Measurements from ENCODE around the gene TRMT2B.
A peak's percentile ranks its signal among the peaks of the same experiment; 100 is the strongest.
"Not testable (repeated sequence)": the region's sequence is repeated elsewhere in the genome, so short reads cannot be mapped to it uniquely, and the experiment has no call there.

TRMT2B gene, protein sequence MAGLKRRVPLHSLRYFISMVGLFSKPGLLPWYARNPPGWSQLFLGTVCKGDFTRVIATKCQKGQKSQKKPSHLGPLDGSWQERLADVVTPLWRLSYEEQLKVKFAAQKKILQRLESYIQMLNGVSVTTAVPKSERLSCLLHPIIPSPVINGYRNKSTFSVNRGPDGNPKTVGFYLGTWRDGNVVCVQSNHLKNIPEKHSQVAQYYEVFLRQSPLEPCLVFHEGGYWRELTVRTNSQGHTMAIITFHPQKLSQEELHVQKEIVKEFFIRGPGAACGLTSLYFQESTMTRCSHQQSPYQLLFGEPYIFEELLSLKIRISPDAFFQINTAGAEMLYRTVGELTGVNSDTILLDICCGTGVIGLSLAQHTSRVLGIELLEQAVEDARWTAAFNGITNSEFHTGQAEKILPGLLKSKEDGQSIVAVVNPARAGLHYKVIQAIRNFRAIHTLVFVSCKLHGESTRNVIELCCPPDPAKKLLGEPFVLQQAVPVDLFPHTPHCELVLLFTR

DNA sequence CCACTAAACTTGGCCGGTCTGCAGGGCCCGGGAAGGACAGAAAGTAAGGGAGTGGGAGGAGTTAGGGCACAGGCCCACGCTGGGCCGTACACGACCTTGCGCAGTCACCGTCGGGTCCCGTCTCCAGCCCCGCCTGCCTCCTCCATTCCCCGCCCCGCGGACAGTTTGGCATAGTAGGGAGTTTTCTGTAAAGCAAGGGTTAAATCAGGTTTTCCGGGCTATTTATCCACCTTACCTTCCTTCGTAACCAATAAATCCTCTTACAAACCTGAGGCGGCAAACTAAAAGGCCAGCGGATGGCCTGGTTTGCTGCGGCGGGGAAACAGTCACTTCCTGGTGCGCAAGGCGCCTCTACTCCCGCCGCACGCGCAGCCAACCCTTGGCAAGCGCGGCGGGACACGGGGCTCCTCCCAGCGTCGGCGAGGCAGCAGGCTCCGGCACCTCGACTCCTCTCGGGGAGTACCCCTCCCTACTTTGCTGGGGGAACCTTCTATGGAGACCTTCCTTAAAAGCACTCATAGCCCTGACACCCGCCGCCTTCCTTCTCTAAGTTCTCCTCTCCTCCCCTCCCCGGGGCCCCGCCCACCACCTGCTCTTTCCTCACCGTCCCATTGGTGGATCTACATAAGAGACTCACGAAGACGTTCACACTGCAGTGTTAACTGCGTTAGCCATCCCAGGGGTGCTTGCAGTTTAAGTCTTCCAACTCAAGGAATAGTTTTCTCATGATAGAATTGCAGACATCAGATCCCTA, at the start of gene TRMT2B:
Gene TRMT2B (minus strand): TSS at position 563 of the 754 bp plus-strand sequence. CDS start 9,822 bp downstream, outside the sequence.
- DNase-seq: peak; percentile 52

DNA sequence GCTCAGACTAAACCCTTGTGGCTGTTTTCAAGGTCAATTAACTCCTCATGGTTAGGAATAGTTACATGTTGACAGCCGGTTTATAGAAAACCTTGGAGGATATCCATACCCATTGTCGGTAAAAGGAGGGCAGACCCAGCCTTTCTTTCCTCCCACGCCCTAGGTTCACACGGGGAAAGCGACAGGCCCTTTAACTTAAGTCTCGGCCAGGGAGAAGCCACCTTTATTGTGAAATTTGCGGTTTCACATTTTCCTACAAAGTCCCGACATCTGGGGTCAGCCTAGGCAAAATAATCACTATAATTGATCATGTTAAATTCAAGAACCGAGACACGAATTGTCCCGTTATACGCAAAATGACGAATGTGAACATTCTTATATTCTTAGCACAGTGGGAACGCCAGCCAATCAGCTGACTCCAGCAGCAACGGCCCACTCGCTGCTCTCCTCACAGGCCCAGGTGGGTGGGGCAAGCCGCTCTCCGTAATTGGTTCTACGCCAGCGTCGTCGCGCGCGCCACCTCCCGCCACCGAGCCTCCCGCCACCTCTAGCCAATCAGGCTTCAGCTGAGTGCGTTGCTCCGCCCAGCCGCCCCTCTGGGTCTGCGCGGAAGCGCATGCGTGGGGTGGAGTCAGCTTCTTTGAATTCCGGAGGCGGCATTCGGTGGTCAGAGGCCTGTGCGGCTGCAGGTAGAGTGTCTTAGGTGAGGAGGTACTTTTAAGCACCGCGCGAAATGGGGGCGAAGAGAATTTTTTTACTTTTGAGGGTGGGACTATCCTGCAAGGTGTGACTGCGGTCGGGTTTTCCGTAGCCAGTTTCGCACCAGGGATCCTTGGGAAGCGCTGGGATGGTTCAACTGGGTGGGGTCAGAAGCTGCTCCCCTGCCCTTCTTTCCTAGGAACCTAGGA, 45.9 kb upstream of the TRMT2B start, which contains the start of gene CENPI:
Gene CENPI (plus strand): TSS at position 659 of the 908 bp plus-strand sequence. CDS start 2,867 bp downstream, outside the sequence.
- DNase-seq: peak; percentile 72

DNA sequence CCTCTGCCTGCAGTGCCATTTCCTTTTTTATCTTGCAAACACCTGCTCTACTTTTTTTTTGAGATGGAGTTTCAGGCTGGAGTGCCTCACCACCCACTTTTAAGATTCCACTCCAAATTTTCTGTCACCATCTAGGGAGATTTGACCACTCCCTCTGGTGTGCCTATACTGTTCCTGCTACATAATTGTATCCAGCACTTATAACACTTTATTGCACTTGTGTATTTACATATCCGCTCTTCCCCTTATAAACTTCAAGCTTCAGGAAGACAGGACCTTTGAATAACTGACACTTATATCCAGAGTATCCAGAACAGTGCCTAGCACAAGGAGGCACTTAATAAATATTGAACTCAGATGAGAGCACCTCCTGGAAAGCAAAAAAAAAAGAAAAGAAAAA, 39.9 kb upstream of the TRMT2B start:
- DNase-seq: no peak

DNA sequence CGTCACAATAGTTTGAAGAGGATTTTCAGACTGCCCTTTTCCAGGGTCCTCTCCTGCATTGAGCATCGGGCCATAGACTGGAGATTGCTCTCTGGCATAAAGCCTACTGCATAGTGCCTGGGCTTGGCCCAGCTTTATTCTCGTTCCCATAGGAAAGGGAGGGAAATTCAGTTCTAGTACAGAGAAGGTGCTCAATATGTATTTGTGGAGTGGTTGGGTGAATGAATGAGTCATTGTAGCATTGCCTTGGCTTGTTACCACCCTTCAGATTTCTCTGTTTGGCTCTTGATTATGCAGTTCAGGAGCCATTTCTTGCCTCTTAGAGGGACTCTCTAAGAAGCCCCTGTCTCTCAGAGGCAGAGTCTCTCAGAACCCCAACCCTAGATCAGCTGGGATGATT, 29.3 kb upstream of the TRMT2B start:
- DNase-seq: no peak

DNA sequence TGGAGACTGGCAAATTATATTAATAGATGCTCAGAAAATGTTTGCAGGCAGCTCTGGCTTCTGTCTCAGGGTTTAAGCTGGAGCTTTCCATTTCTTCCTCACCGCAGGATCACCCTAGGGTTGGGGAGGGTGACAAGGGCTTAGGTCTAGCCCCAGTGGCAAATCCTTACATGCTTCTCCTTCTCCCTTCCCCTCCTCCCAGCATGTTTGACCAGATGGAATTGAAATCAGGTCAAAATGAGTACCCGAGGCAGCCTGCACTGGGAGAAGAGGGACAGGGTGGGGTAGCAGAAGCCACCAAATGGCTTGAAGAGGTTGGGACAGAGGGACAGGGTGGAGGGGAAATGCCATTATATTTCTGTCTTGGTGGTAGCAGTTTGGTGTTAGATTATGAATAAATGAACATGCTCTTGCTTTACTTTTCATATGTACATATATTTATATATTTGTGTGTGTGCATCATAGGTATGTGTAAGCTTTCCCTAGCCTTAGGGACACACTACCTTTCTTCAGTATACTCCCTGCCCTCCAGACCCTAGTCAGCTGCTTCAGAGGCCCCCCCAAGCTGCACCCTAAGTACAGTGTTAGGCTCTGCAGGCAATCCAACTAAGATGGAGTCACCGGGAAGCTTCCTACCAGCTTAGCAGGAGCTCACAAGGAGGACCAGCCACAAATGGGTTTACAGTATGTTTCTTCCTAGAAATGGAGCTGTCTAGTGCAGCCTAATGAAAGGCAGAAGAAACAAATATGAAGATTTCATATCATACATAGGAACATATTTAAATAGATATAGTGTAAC, 28.6 kb upstream of the TRMT2B start:
- no peak for DNase-seq

DNA sequence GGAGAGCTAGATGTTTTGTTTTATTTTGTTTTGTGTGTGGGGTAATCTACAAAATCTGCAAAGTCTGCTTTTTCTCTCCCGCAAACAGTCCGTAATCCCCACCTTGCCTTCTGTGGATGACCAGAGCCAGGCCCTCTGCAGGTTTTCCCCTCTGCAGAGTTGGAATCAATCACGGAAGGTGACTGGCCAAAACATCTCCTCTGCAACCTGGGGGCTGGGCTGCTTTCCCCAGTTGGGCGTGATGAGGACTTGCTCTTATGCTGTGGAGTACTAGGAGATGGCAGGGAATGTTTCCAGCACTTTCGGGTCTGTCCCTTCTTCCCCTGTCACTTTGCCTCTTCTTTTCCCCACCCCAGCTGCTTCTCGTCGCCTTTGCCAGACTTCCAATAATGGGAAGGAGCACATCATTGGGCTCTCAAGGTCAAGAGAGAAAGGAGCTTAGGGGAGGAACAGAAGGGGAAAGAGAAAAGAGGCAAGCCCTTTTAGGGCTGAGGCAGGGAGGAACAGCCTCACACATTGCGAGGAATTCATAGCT, 27.9 kb upstream of the TRMT2B start:
- no peak for DNase-seq

DNA sequence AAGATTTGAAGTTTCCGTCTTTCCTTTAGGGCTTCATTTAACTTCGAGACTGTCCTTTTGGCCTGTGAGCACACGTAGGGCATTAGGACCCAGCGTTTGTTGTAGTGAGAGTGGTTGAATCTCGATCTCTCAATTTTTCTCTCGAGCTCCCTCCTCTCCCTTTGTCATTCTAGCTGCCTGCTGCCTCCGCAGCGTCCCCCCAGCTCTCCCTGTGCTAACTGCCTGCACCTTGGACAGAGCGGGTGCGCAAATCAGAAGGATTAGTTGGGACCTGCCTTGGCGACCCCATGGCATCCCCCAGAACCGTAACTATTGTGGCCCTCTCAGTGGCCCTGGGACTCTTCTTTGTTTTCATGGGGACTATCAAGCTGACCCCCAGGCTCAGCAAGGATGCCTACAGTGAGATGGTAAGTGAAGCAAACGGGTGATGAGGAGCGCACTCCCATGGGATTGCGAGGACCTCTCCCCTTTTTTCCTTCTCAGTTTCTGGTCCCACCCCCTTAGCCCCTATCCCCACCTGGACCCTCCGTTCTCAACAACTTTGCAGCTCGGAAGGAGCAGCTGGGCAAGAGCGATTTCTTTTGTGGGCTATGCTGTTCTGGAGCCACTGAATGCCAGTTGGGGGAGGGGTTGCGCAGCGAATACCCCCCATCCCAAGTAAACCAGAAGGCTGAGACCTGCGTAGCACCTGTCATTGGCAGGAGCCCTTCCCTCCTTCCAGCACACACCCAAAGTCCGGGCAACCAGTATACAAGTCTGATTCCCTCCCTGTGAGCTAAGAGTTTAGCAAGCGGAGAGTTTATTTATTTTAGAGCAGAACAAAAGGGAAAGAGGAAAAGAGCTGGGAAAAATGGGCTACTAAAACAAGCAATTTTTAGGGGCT, 27.0 kb upstream of the TRMT2B start, which contains the start of gene TMEM35A:
Gene TMEM35A (plus strand): TSS at position 164 of the 883 bp plus-strand sequence. CDS start 124 bp downstream, at position 288.
- DNase-seq: no peak

DNA sequence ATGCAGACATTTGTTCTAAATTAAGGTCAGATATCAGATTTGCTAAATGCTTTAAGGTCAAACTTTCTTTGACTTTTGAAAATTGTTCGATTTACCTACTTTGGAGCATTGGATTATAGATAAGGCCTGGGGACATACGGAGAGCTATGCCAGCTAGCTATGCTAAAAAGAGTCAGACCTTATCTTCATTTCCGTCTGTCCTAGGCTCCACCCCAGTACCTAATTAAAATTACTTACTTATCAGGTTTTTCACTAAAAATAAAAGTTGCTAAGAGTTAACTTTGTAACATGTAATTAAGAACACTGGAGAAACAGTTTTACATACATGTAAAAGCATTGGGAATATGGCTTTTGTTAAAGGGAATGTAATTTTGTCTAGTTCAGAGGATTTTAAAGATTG, 19.7 kb upstream of the TRMT2B start:
- DNase-seq: no peak

DNA sequence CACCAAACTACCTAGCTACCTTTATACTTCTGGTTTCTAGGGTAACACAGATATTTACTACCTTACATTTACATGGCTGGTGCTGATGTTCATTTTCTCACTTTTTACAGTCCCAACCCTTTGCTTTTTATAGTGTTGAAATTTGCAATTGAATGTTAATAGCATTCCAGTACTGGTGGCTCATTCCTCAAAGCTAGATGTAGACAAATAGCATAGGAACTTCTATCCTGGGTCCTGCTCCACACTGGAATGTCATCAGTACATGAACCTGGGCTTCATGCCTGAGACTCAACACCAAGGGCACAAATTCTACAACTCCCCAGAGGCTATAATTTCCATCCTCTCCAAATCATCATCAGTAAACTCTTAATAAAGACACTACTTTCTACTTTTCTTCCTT, 10.3 kb upstream of the TRMT2B start:
- DNase-seq: no peak

DNA sequence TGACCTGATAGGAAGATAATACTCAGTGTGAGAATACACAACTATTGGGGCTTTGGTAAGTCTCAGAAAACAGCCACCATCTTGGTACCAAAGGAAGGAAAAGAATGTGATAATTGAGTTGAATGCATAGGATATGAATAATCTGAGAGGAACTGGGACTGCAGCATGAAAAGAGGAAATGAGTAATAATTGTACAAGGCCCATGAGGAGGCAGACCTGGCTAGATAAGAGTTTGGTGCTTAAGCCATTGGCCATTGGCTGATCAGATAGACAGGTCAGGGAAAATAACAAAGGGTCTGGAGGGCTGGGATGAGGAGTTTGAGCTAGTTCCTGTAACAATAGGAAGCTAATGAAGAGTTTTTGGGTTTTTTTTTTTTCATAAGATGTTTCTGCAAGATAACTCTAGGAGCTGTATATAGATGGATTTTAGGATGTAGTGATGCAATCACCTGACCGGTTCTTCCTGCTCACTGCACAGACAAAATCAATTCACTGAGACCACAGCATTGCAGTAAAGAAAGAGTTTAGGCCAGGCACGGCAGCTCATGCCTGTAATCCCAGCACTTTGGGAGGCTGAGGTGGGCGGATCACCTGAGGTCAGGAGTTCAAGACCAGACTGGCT, 5.3 kb upstream of the TRMT2B start:
- DNase-seq: no peak

DNA sequence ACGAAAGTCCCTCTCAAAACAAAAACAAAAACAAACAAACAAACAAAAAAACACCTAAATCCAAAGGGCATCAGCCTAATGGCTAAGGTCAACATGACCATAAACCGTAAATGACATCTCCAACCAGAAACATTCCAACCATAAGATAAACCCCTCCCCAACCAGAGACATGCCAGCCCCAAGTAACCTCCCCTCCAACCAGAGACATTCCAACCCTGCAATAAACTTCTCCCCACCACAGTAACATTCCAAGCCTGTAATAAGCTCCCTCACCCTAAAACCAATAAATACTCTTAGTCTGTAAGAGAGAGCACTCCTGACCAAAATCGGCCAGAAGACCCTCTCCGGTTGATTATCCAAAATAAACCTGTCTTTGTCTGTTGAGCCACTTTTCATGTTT, 4.6 kb upstream of the TRMT2B start:
- DNase-seq: not testable (repeated sequence)

DNA sequence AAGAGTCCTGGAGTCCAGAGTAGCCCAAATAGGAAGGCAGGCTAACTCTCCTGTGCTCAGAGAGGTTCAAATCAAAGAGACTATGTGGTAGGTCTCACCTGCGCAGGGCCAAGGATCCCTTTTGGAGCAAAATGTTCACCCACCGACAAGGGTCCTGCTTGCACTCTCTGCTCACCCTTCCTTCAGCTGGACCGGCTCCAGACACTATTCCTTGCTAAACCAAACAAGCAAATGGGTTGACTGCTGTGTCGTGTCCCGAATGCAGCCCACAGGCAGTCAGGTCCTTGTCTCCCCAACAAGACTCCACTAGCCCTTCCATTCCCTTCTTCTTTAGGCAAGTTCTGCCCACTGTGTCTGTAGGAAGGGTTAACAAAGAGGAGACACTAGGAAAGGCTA, 760 bp downstream of the TRMT2B start:
- DNase-seq: no peak

DNA sequence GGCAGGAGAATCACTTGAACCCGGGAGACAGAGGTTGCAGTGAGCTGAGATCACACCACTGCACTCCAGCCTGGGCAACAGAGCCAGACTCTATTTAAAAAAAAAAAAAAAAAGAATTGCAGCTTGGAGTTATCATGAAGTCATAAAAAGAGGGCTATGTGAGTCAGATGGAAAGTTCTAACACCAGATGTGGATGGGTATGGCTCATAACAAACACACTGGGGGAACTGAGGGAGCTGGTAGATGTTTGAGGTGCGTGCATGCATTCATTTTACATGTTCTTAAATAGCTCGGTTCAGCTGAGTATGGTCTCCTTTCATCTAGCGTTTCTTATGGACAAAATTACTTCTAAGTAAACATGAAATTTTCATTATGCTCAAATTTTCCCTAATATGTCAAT, 11.7 kb downstream of the TRMT2B start:
- DNase-seq: no peak

DNA sequence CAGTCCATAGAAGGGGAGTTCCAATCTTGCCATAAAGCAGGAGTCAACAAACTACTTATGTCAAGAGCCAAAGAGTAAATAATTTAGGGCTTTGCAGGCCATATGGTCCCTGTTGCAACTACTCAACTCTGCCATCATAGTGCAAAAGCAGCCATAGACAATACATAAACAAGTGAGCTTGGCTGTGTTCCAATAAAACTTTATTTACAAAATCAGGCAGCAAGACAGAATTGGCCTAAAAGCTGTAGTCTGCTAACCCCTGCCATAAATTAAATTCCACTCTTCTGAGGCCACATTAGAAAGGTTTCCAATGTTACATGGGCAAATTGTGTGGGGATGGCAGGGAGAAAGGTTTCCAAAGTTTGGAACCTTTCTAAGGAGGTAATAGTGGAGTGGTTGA, 14.7 kb downstream of the TRMT2B start:
- no peak for DNase-seq

DNA sequence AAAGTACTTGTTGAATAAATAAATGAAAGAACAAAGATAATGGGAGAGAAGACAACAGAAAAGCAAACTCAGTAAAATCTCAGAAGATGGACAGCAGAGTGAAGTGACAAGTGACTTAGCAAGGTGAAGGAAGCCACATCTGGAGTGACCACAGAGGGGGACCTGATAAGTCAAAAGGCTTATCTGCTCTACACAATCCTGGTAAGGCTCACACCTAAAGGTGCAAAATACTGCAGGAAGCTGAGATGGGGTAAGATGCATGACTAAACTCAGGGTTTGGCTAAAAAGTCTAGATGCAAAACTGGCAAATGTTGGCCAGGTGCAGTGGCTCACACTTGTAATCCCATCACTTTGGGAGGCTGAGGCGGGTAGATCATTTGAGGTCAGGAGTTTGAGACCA, 22.2 kb downstream of the TRMT2B start:
- no peak for DNase-seq

DNA sequence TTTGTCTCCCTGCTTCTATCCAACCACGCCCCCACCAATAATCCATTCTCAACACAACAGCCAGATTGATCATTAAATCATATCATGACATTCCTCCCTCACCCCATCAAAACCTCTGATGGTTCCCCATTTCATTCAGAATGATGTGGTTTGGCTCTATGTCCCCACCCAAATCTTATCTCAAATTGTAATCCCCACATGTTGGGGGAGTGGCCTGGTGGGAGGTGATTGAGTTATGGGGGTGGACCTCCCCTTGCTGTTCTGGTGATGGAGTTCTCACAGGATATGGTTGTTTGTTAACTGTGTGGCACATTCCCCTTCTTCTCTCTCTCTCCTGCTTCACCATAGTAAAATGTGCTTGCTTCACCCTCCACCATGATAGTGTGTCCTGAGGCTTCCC, 23.3 kb downstream of the TRMT2B start:
- no peak for DNase-seq

DNA sequence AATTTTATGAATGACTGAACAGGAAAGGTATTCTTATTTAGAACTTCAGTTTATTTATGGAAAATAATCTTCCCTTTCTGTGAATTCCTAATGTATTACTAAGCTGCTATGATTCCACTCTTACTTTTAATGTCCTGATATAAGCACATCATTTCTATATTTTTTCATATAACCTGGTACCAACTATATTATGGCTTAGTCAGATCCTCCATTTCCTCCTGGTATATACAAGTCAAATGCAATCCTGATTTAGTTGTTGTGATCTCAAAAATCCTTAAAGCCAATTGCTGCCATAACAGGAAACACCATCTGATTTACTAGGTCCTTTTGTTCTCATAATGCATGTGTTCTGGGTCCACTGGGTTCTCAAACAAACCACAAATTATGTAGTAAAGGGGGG, 26.8 kb downstream of the TRMT2B start:
- DNase-seq: no peak

DNA sequence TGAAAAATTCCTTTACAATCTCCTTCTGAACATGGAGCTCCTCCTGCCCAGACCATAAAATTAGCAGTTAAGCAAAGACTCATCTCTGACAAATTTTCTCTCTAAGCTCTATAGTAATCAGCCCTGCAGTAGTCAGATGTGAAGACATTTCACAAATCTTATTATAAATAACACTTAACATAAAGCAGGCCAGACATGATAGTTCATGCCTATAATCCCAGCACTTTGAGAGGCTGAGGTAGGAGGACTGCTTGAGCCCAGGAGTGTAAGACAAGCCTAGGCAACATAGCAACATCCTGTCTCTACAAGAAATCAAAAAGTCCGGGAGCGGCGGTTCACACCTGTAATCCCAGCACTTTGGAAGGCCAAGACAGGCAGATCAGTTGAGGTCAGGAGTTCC, 29.9 kb downstream of the TRMT2B start:
- DNase-seq: no peak

DNA sequence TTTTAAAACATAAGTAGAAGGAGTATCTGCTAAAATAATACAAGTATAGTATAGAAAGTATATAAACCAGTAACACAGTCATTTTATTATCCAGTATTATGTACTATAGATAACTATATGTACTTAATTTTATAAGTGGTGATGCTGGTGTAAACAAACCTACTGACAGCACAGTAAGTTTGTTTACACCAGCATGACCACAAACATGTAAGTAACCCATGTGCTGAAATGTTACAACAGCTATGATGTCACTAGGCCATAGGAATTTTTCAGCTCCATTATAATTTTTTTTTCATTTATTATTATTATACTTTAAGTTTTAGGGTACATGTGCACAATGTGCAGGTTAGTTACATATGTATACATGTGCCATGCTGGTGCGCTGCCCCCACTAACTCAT, 39.9 kb downstream of the TRMT2B start:
- DNase-seq: not testable (repeated sequence)

DNA sequence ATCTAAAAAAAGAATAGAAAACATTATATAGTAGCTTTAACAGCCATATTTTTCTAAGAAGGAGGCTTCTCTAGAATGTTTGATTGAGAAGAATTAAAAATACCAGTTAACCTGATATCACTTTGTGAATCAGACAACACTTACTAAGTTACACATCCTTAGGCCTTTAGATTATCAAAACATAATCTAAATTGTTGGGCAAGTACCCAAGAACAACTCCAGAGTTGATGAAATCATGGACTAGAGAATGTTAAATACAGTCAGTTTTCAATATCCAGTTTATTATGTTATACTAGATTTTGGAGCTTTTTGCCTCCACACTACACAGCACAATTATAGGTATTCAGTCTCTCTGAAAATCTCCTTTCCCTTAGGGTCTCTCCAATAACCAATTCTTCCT, 42.8 kb downstream of the TRMT2B start:
- DNase-seq: no peak

Measured in NCI-H187 treated with DMSO at 0.1 percent for 48 hours (cell line).